ENCODE results near the gene MMP24. TPM values are rescaled to one million over a fixed set of nuclear protein-coding genes. Genes with fewer than 3 reads are reported as not detected.

The MMP24 gene
- total RNA-seq, 1 experiment from 2014 or later, result 23.0 TPM

DNA sequence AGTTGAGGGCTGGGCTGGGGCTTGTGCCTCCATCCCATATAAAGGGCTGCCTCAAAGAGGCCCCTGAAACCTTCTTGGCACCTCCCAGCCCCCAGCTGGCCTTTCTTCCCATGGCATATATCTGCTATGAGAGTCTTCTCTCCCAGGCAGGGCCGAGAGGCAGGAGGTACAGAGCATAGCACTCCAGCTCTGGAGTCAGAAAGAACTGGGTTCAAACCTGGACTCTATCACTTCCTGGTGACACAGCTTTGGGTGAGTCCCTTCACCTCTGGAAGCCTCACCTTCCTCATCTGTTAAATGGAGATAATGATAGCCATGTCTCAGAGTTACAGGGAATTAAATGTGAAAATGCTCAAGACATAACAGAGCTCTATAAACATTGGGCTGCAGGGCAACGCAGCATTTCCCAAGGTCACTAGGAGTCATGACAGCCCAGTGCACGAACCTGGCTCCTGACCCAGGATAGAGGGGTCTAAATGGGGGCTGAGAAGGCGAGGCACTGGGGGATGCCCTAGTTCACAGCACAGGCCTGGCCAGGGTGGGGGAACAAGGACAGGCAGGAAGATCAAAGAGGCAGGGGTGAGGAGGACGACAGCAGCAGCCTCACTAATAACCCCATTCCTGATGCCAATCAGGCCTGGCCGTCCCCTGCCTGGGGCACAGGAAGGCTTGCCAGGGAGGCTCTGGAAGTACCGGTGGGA, 63.8 kb downstream of the MMP24 start:
- no peak overlapping the region for H2BK12ac ChIP-seq (ENCODE audit: insufficient read length, low read depth, low read length)
- H3K9ac ChIP-seq (ENCODE audit: extremely low read depth, insufficient read length, low read length), result no peak overlapping the region
- no peaks in the 10 kb centered on the region for H3K23me2 ChIP-seq (ENCODE audit: insufficient read length, low read depth, low read length, poor library complexity, severe bottlenecking)
- no peak overlapping the region for H3K18ac ChIP-seq (ENCODE audit: insufficient read length, low read depth, low read length)
- no peaks in the 10 kb centered on the region for H3K79me1 ChIP-seq (ENCODE audit: insufficient read depth, low read depth, low read length, poor library complexity, severe bottlenecking)
- H3K14ac ChIP-seq (ENCODE audit: insufficient read depth, low read length), result no peak overlapping the region
- H2BK20ac ChIP-seq (ENCODE audit: low read depth, low read length, poor library complexity, severe bottlenecking), result no peak overlapping the region
- no peak overlapping the region for H2AFZ ChIP-seq (ENCODE audit: low read length)
- H3K4me2 ChIP-seq (ENCODE audit: insufficient read depth, insufficient read length, low read length), result no peak overlapping the region
- Mint-ChIP-seq H3K9me3 (no peaks in the 10 kb centered on the region), H3K4me1 (peaks cover 6% of the 10 kb centered on the region in 2 experiments), H3K27me3 (ENCODE audit: low read depth) (peaks cover 10% of the 10 kb centered on the region), H3K36me3 (ENCODE audit: insufficient read depth in 1 of 3, low read depth in 3 of 3) (no peaks in the 10 kb centered on the region; a peak in 1 of 7 replicates), H3K4me3 (no peak overlapping the region; a peak in 1 of 5 replicates), H3K27ac (no peak overlapping the region; a peak in 1 of 7 replicates)
- no peak overlapping the region for H3K4ac ChIP-seq (ENCODE audit: low read depth, low read length)
- no peaks in the 10 kb centered on the region for H3K9me3 ChIP-seq (ENCODE audit: control insufficient read depth, low read depth, low read length)
- H4K5ac ChIP-seq (ENCODE audit: insufficient read length, low read depth, low read length), result no peak overlapping the region
- peaks cover 2% of the 10 kb centered on the region; the same call in 1 of the 2 replicates for H3K4me1 ChIP-seq (ENCODE audit: insufficient read depth, low read length)
- no peaks in the 10 kb centered on the region for H4K20me1 ChIP-seq (ENCODE audit: control insufficient read depth, insufficient read depth, insufficient read length)
- H4K91ac ChIP-seq (ENCODE audit: insufficient read length, low read depth, low read length), result no peak overlapping the region
- H3K23ac ChIP-seq (ENCODE audit: insufficient read length, low read depth, low read length), result no peak overlapping the region
- no peak overlapping the region for H2AK5ac ChIP-seq (ENCODE audit: insufficient read length, low read length)
- H3K27ac ChIP-seq (ENCODE audit: insufficient read length, low read depth, low read length), result no peak overlapping the region
- no peak overlapping the region for H4K8ac ChIP-seq (replicated peaks; ENCODE audit: insufficient read length, low read depth, low read length)
- WGBS (ENCODE audit: extremely low coverage, insufficient read length, low lambda C conversion rate), result no CpG with 5 or more reads among the region's 7 CpGs
- no peak overlapping the region for H3K56ac ChIP-seq (ENCODE audit: insufficient read length, low read depth, low read length)
- H2BK120ac ChIP-seq (ENCODE audit: low read depth, low read length, poor library complexity, severe bottlenecking), result no peak overlapping the region
- no peak overlapping the region for H2BK15ac ChIP-seq (ENCODE audit: low read depth, low read length)
- H3T11ph ChIP-seq (ENCODE audit: low read length), result no peak overlapping the region
- H3K27me3 ChIP-seq (ENCODE audit: insufficient read depth, low read length), result no peaks in the 10 kb centered on the region
- no peaks in the 10 kb centered on the region for H3K79me2 ChIP-seq (ENCODE audit: insufficient read depth, low read length)
- DNase-seq, result no peak
- H2BK5ac ChIP-seq (ENCODE audit: insufficient read length, low read length), result no peak overlapping the region
- TF ChIP-seq, protein P1, sequence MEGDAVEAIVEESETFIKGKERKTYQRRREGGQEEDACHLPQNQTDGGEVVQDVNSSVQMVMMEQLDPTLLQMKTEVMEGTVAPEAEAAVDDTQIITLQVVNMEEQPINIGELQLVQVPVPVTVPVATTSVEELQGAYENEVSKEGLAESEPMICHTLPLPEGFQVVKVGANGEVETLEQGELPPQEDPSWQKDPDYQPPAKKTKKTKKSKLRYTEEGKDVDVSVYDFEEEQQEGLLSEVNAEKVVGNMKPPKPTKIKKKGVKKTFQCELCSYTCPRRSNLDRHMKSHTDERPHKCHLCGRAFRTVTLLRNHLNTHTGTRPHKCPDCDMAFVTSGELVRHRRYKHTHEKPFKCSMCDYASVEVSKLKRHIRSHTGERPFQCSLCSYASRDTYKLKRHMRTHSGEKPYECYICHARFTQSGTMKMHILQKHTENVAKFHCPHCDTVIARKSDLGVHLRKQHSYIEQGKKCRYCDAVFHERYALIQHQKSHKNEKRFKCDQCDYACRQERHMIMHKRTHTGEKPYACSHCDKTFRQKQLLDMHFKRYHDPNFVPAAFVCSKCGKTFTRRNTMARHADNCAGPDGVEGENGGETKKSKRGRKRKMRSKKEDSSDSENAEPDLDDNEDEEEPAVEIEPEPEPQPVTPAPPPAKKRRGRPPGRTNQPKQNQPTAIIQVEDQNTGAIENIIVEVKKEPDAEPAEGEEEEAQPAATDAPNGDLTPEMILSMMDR (conservative IDR thresholded peaks at IDR 0.05), result no peak
